LNCAP (cell line): ENCODE results near the gene ULK1.

ENCODE experiments used
- TF ChIP-seq, protein P1 (sequence below): fragments of 450-650 bp; IDR thresholded peaks from 2 replicates; pipeline ENCODE4 v1.5.1; 2017; ENCODE audit warnings: mild to moderate bottlenecking

Gene ULK1

DNA sequence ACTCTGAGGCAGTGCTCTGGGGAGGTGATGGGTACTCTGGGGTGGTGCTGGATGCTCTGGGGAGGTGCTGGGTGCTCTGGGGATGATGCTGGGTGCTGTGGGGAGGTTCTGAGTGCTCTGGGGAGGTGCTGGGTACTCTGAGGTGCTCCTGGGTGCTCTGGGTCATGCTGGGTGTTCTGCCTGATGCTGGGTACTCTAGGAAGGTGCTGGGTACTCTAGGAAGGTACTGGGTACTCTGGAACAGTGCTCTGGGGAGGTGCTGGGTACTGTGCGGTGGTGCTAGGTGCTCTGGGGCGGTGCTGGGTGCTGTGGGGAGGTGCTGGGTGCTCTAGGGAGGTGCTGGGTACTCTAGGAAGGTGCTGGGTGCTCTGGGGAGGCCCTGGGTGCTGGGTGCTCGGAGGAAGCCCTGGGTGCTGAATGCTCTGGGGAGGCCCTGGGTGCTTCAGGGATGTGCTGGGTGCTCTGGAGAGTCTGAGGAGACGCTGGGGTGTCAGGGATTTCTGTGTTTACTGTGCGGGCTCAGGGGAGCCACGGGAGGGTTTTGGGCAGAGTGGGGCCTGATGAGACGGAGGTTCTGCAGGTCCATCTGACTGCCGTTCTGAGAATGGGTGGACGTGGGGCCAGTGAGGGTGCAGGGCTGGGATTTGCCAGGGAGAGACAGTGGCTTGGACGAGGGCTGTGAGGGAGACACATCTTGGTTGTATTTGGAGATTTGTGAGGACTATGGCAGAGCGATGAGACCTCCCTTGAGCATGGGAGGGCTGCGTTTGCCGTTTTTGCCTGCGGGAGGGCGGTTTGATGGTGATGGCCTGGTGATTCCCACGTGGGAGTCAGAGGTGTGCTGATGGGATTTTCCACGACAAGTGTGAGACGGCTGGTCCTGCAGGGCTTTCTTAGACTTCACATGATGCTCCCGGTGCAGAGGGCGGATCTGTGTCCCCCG is 36.2 kb upstream of the ULK1 start:
- TF ChIP-seq, protein P1, sequence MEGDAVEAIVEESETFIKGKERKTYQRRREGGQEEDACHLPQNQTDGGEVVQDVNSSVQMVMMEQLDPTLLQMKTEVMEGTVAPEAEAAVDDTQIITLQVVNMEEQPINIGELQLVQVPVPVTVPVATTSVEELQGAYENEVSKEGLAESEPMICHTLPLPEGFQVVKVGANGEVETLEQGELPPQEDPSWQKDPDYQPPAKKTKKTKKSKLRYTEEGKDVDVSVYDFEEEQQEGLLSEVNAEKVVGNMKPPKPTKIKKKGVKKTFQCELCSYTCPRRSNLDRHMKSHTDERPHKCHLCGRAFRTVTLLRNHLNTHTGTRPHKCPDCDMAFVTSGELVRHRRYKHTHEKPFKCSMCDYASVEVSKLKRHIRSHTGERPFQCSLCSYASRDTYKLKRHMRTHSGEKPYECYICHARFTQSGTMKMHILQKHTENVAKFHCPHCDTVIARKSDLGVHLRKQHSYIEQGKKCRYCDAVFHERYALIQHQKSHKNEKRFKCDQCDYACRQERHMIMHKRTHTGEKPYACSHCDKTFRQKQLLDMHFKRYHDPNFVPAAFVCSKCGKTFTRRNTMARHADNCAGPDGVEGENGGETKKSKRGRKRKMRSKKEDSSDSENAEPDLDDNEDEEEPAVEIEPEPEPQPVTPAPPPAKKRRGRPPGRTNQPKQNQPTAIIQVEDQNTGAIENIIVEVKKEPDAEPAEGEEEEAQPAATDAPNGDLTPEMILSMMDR, result no peak

DNA sequence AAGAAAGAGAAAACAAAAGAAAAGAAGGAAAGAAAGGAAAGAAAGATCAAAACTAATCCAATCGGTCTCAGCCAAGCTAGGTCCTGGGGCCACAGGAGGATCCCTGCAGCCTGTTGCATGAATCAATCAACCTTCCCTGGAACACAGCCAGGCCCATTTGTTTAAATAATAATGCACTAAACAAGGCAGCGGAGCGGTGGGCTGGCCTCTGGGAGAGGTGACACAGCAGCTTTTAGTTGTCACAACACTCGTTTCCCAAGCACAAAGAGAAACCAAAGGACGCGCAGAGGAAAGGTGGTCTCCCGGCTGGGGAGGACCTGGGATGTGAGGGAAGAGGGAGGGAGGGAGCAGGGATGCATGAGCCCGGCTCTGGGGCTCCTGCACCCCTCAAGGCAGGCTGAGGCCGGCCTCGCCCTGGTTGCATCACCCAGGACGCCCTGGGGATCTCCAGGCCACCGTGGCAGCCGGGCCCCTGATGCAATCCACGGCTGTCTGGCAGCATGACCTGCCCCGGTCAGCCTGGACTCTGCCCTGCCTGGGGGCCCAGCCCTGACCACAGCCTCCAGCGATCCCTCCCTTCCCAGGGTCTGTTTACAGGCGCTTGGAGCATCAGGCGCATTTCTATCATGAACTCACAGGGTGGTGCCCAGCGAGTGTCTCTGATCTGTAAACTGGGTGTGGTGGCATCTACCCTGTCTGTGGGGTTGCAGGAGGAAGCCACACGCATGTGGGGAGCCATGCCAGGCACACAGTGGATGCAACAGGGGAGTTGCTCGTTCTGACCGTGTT is 33.8 kb upstream of the ULK1 start:
- TF ChIP-seq, protein P1, result no peak

DNA sequence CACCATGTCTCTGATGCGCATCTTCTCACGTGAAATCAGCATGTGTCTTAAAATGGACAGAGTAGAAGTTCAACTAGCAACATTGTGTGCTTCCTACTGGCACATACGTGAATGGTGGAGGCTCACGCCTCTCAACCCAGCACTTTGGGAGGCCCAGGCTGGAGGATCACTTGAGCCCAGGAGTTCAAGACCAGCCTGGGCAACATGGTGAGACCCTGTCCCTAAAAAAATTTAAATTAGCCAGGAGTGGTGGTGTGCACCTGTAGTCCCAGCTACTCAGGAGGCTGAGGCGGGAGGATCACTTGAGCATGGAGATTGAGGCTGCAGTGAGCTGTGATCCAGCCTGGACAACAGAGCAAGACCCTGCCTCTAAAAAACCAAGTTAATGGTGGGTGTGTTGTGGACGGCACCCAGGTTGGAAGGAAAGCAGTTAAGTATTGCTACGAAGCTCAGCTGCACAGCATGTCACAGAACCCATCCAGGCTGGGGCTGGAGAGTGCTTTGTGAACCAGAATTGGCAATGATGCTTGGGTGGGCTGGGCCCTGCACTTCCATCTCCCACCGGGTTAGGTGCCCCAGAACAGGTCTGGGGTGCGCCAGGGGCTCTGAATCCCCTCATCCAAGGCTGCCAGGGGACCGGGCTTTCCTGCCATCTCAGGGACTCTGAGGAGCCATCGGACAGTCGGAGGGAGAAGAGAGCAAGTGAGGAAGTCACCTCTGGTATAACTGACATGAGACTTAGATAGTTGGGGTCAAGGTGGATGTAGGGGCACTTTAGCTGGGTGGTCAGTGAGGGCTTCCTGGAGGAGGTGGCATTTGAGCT is 33.0 kb upstream of the ULK1 start:
- TF ChIP-seq, protein P1, result no peak

DNA sequence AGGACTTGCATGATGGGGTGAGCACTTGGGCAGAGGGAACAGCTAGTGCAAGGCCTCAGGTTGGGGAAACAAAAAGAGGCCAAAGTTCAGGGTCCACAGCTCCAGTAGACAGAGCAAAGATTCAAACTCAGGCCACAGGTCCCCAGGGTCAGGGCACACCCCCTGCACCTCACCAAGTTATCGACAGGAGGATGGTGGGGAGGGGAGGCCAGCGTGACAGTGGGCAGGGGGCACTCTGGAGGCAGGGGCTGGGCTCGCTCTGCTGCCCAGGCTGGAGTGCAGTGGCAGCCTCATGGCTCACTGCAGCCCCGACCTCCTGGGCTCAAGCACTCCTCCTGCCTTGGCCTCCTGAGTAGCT is 32.4 kb upstream of the ULK1 start:
- TF ChIP-seq, protein P1, result no peak

DNA sequence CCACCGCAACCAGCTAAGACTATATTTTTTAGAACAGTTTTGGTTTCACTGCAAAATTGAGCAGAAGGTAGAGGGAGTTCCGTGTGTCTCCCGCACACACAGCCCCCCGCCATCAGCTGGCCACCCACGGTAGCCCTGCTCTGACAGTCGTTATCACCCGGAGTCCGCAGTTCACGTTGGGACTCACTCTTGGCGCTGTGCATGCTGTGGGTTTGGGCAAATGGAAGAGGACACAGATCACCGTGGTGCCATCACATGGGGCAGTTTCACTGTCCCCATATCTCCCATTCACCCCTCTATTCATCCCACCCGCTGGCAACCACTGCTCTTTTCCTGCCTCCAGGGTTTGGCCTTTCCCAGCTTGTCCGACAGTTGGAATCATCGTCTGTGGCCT is 31.8 kb upstream of the ULK1 start:
- TF ChIP-seq, protein P1, result no peak

DNA sequence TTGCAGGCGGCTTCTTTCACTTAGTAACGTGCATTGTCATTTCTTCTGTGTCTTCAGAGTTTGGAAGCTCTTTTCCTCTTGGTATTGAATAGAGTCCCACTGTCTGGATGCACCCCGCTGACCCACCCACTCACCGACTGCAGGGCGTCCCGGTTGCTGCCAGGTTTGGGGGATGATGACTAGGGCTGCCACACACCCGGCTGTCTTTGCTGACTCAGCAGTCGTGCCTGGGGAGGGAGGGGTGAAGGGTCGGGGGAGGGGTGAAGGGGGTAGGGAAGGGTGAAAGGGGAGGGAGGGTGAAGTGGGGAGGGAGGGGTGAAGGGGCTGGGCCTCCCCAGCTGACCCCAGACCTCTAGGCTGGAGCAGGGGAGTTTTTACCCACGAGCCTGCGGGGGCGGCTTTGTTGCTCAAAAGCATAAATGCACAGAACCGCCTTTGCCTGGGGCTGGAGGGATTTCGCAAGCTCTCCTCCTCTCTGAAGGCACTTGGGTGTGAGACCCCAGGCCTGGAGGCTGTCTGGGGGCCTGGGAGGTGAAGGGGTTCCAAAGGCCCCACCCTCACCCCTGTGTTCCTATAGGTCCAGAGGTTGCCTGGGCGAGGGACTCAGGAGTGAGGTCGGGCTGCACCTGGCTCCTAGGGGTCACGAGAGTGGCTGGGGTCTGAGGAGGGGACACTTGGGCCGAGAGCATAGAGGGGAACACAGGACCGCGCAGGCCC is 31.3 kb upstream of the ULK1 start:
- TF ChIP-seq, protein P1, result no peak
